Measurements from ENCODE around the gene PIK3CG.

- TF ChIP-seq, protein P1, sequence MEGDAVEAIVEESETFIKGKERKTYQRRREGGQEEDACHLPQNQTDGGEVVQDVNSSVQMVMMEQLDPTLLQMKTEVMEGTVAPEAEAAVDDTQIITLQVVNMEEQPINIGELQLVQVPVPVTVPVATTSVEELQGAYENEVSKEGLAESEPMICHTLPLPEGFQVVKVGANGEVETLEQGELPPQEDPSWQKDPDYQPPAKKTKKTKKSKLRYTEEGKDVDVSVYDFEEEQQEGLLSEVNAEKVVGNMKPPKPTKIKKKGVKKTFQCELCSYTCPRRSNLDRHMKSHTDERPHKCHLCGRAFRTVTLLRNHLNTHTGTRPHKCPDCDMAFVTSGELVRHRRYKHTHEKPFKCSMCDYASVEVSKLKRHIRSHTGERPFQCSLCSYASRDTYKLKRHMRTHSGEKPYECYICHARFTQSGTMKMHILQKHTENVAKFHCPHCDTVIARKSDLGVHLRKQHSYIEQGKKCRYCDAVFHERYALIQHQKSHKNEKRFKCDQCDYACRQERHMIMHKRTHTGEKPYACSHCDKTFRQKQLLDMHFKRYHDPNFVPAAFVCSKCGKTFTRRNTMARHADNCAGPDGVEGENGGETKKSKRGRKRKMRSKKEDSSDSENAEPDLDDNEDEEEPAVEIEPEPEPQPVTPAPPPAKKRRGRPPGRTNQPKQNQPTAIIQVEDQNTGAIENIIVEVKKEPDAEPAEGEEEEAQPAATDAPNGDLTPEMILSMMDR (IDR thresholded peaks at IDR 0.05) = no peak
- no peak for TF ChIP-seq POLR2A (IDR thresholded peaks at IDR 0.05)
Observed at GRCh38 chr7:106938803-106939202, 73.7 kb downstream of the PIK3CG start.
